Uterus (tissue), 2 donors: Measurements from ENCODE around the gene MRPS25.

Source experiments
- CTCF ChIP-seq, 4 experiments: fragments of 200-600 bp in 2 of 4; fragments of 450-650 bp in 2 of 4; sonication (generic) in 2 of 4; IDR thresholded peaks; one replicate each; pipeline ENCODE4 v1.5.1; 2016 to 2019; ENCODE audit warnings: antibody characterized with exemption in 4 of 4, mild to moderate bottlenecking in 2 of 4, moderate library complexity in 1 of 4
- POLR2A ChIP-seq, 2 donors: fragments of 450-650 bp; IDR thresholded peaks; one replicate each; pipeline ENCODE4 v1.6.1; 2016; ENCODE audit warnings: antibody characterized with exemption in 2 of 2, mild to moderate bottlenecking in 1 of 2, moderate library complexity in 1 of 2

DNA sequence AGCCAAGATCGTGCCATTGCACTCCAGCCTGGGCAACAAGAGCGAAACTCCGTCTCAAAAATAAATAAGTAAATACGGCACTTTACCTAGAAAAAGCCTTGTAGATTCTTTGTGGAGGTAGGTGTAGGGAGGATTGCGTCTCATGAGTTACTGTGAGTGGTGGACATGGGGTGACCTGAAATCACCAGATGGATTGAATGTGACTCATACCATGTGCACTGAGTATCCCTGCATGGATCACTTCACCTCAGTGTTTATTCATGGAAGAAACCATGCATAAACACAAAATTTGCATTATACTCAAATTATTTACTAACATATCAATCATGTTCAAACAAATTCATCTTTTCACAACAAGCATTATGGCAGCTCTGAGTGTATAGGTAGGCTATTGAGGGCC is 55.9 kb downstream of the MRPS25 start:
- TF ChIP-seq CTCF (IDR thresholded peaks at IDR 0.05) (no peak), POLR2A (IDR thresholded peaks at IDR 0.05) (no peak)
